Hindlimb muscle (tissue), 1 donor: ENCODE data around the gene KCNQ5. TPM values are rescaled to one million over a fixed set of nuclear protein-coding genes. Genes with fewer than 3 reads are reported as not detected.
"Not testable (repeated sequence)": the region's sequence is repeated elsewhere in the genome, so short reads cannot be mapped to it uniquely, and the experiment has no call there.

Source experiments
- DNase-seq: peaks from one replicate; pipeline ENCODE4 v3.0.0-alpha.2; 2013
- polyA plus RNA-seq: library from polyadenylated mRNA; unstranded; fragments of 120-200 nt; gene quantifications from one replicate; pipeline ENCODE4 v1.2.1, GENCODE V29; 2013; ENCODE audit not compliant: insufficient read length

The KCNQ5 gene
- polyA plus RNA-seq = 0.76 TPM

DNA sequence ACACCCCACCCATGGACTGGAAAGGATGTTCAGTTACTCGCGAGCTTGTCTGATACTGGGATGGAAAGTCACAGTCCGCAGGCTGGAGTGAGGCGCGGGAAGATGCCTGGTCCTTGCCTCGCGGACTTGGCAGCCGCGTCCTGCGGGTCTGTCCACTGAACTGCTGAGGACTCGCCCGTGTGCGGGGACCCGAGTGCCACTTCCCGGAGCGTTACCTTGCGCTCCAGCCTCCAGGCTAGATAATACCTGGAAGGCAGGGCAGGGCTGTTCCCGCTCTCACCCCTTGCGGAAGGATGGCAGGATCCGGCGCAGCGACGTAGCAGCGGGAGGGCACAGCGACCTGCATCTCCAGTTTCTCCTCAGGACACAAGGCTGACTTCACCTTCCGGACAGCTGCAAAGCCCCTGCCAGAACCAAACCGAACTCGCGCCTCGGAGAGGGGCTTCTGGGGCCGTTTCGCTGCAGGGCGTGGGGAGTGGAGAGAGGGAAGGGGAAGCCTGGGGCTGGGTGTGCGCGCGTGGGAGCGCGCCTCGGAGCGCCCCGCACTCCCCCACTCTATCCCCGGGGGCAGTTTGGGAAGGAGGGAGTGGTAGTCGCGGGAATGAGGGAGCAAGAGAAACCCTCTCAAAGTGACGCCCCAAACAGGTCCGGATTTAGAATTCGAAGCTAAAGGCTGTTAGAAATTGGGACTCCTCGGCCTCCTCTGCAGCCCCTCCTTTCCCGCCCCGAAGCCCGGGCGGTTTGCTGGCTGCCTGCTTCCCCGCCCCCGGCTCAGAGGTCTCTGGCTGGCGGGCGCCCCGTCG is at the start of gene KCNQ5:
TSS of gene KCNQ5 (plus strand) at position 774 of the 803 bp plus-strand sequence.
- no peak for DNase-seq

DNA sequence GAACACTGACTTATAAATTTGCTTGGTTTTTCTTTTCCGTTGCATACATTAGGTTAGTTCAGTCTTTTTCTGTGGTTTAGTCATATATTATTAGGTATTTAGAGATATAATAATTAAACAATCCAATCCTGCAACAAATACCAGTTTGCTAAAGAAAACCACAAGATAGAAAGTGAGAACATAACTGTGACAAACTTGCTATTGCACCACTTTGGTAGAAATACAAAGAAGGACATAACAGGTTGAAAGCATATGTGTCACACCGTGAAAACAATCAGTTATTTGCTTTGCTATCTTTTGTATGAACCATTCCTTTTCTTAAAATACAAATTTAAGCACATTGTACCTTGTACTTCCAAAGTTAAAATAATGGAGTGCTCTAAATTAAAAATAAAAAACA is 42.0 kb upstream of the KCNQ5 start:
- no peak for DNase-seq

DNA sequence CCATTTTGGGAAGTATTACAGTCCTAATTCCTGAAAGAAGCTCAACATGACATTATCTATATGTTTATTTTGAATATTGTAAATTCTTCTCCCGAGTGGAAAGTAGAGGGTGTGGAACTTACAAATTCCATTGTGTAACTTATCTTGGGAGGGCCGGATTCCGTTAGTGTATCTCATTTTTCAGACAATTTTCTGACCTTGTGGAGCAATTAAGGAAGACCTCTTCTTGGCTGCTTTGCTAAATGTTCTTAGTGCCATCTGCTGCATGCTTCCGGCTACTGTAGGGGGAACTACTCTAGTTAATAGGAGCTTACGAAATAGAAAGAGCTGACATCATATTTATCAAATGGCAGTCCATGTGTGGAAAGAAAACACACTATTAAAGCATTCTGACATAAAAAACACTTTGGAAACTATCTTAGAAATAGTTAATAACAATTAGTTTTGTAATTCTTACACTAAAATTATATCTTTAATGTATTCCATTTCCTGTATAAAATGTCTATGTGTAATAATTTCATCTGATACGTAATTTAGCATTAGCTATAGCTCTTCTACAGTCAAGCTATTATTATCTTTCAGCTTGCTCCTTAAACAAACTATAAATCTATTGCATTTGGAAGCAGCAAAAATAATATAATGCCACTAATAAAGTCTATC is 41.5 kb upstream of the KCNQ5 start:
- DNase-seq = peak; percentile 3

DNA sequence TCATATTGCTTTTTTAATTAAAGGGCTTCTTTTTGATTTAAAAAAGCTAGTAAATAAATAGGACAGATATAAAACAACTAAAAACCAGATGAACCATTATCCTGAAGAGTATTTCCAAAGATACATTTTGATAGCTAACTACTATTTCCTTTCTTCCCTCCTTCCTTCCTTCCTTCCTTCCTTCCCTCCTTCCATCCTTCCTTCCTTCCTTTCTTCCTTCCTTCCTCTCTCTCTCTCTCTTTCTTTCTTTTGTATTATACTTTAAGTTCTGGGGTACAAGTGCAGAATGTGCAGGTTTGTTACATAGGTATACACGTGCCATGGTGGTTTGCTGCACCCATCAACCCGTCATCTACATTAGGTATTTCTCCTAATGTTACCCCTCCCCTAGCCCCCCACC is 40.9 kb upstream of the KCNQ5 start:
- not testable (repeated sequence) for DNase-seq

DNA sequence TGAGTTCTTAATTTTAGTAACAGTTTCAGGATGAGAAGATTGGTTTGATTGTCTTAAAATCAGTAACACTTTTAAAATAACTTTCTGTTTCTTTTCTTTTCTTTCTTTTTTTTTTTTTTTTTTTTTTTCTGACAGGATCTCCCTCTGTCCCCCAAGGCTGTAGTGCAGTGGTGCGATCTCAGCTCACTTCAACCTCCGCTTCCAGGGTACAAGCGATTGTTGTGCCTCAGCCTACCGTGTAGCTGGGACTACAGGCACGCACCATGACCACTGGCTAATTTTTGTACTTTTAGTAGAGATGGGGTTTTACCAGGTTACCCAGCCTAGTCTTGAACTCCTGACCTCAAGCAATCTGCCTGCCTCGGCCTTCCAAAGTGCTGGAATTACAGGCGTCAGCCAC is 33.7 kb upstream of the KCNQ5 start:
- DNase-seq = no peak

DNA sequence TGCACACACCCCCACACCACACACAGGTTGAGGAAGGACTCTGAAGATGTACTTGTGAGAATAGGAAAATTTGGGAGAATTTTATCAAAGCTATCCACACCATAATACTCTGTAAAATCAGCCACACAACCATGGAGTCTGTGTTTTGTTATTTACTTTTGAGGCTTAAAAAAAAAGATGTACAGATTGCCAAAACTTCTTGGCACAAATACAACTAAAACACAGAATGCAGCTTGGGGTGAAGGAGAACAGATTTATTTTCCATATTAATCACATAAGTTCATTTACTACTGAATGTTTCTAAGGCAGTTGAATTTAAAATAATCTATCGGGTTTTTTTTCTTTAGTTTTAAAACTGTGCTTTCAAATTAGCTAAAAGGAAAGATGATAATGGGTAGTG is 32.8 kb upstream of the KCNQ5 start:
- no peak for DNase-seq

DNA sequence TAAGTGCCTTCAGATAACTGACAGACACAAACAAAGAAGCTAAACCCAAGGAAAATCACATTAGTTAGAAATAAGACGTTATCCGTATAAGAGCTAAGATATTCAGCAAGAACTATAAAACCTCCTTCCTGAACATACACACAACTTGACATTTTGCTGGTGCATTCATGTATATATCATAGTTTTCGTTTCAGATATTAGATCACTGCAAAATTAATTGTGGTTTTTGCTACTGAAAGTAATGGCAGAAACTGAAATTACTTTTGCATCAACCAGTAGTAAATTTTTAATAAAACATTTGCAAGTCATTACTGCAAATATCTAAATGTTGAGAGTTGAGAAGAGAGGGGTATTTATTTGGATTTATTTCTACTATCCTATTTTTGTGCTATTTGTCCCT is 26.1 kb upstream of the KCNQ5 start:
- no peak for DNase-seq

DNA sequence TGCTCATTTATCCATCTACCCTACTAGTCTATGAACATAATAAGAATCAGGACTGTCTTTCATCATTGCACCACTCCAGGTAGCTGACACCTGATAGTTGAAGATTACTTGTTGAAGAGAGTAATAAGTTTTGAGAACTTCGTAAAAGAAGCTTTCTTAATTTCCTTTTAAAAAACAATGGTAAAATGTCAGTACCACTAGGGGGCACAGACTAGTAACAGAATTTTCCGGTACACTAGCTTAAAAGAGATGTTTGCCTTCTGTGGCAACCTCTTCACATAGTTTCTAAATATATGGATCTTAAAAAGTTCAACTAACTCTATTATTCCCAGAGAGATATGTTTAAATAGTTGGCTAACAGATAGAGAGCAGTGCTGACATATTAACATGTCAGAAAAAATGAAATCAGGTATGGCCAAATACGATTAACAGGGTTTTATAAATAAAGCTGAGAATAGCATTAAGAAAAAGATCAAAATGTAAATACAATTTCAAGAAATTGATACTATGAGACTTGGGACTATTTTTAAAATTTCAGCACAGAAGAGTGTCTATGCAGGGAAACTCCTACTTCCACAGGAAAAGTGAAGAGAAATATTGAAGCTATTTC is 5.4 kb upstream of the KCNQ5 start:
- DNase-seq = no peak

DNA sequence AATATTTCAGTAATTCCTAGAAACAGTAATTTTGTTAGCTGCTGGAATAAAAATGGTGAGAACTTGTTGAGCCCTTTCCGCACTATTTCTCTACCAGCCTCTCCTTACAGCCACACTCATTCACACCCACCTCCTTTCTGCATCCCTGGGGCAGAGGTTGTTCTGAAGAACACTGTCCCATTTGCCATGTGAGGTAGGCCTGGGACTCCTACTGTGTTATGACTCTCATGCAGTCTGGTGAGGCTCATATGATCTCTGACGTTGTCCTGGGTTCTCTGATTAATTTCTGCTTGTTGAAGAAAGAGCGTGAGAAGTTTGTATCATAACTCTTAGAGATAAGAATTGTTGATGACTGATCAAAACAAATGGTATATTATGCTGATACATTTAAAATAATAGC is 4.1 kb upstream of the KCNQ5 start:
- DNase-seq = no peak

DNA sequence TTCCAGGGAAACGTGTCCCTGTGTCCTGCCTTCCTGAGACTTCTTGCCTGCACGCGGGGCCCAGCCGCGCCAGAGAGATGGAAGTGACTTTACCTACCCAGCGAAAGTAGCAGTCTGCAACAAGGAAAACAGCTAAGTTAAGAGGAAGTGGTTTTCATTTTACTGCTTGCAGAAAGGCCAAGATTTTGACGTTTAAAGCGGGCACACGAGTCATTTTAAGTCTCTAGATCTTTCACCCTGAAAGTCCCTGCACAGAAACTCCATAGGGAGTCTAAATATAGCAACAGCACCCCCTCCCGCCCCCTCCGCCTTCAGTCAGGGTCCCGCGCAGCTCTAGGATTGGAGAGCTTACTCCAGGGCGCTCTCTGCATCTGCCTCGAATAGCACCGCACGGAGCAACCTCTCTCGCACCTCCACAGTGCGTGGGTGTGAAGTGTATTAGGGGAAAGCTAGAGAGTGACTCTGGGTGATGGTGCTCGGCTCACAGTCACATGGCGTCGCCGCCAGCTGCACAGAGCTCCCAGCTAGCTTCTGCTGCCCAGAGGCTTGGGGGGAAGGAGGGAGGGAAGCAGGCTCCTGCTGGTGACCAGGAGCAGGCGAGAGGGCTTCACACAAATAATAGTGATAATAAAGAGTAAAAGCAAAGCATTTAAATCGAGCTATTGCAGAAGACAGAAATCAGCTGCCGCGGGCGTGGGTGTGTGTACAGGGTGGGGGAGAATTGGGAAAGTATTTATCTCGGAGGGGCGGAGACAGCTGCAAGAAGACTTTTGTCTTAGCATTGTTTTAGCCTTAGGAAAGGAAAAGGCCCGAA is 1.8 kb upstream of the KCNQ5 start:
- peak; percentile 16 for DNase-seq

DNA sequence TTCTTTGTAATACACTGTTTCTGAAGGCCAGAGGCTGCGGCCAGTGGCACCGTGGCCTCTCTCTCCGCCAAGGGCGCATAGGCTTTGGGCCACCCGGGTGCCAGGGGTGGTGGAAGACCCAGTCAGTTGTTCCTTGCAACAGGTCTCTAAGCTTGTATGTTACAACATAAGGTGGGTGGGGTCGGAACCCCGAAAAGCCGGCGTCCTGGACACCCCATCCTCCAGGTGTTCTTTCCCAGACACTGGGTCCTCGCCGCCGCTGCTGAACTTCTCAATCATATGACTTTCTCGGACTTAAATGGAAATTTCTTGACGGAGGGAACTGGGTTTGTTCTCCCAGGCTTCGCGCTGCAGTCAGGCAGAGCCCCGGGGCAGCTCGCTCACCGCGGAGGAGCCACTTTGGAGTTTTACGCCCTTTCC is 983 bp upstream of the KCNQ5 start:
- no peak for DNase-seq

DNA sequence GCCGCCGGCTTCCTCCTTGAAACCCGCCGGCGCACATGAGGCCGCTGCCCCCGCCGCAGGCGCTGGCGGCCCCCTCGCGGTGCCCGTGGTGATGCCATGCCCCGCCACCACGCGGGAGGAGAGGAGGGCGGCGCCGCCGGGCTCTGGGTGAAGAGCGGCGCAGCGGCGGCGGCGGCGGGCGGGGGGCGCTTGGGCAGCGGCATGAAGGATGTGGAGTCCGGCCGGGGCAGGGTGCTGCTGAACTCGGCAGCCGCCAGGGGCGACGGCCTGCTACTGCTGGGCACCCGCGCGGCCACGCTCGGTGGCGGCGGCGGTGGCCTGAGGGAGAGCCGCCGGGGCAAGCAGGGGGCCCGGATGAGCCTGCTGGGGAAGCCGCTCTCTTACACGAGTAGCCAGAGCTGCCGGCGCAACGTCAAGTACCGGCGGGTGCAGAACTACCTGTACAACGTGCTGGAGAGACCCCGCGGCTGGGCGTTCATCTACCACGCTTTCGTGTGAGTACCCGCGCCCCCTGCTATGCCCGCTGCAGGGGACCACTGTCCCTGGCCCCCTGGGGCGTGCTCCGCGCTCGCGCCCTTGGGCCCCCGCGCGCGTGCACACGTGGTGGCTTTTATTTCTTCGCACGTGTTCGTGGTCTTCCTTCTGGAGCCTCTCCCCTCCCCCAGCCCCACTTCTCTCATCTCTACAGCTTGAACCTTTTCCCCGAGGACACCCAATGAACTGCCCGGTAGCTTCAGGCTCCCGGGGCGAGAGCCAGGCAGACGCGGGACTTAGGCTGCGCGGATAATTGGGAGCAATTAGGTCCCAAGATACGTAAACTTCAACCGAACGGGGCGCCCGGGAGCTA is 453 bp downstream of the KCNQ5 start:
- DNase-seq = peak; percentile 19

DNA sequence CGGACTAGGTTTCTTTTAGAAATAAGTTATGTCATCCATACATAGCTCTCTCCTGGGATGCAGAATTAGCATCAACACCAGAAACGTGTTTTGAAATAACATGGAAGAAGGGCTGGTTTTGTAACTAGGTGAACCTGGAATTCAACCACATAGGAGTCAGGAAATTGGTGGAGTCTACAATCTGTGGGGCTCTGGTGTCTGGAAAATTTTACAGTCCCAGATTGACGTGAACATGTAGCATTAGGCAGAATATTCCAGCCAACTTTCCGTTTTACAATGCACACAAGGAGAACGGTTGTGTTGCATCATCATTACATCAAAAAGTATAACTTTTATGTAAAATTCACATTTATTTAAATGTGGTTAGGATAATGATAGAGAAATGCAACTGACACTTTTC is 1.9 kb downstream of the KCNQ5 start:
- DNase-seq = no peak

DNA sequence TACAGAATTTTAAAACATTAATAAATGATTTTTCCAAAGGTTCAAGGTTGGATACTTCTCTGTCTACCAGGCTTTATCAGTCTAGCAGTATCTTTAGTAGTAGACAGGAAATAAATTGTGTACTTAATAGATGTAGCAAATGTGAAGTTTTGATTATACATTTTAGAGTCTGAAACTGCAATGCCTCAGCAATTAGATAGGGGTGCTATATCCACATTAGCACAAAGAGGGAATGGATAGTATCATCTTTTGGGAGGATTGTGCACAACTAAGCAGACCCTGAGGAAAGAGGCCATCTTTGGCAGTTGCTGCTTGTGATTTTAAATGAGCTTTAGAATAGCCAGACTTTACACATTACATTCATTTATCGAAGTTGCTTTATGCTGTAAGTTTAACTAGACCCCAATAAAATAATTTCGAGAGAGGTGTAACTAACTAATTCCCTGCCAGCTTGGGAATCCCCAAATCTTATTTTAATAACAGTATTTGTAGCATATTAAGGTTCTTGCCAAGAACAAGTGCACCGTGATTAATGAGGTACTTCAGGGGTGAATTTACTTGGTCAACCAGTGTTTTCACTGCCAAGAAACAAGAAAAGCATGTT is 2.8 kb downstream of the KCNQ5 start:
- DNase-seq = no peak

DNA sequence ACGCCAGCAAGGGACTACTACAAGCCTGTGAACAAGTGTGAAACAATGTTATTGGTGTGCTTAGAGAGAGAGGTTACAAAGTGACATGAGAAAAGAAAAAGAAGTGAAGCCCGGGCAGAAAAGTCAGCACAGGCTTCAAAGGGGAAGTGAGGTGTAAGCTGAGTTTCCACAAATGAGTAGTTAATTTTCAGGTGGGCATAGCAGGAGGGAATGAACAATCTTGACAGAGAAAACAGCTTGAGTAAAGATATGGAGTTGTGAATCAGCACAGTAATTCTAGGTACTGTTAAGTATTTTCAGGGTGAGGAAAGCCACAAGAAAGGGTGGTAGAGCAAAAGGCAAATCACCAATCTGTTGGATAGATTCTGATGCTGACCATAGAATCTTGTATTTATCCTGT is 4.3 kb downstream of the KCNQ5 start:
- DNase-seq = no peak

DNA sequence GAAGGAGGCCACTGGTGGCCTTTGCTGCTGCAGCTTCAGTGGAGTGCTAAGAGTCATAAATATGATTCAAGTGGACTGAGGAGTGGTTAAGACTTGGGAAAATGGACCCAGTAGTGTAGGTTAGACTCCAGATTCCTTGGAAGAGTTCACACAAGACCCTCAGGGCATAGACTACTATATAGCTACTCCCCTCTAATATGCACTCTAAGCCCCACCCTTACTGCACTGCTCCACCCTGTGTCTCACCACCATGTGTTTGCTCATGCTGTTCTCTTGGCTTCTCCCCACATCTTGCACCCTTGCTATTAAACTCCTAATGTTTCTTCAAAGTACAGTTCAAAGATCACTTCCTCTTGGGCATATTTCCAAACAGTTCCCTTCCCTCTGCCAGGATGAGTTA is 5.7 kb downstream of the KCNQ5 start:
- no peak for DNase-seq

DNA sequence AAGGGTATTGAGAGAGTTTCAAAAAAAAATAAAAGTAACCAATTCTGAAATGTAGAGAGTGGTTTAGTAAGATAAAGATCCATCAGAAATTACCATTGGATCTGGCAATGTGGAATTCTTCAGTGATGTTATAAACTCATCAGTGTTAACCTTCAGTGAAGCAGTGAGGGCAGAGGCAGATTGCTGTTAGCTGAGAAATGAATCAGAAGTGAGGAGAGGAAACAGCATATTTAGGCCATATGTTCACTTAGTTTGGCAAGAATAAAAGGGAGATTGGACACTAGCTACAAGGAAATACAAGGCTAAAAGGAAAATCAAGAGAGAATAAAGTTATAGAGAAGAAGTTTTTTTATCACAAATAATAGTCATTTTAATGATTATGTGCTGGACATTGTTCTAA is 9.6 kb downstream of the KCNQ5 start:
- DNase-seq = no peak

DNA sequence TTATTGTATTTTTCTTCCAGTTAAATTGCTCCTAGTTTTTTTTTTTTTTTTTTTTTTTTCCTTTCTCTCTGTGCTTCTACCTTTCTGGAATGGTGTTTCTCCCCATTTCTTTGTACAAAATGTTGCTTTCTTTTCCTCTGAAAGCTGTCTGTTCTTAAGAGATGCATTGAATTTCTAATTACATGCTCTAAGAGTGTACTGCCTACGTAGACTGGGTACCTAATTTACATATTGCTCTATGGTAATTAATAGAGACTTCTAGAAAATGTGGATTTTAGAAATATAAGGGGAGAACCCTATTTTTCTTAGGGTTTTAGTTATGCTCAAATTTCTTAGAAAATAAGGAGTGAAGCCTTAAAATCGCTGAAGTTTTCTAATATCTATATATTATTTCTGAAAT is 13.8 kb downstream of the KCNQ5 start:
- no peak for DNase-seq

DNA sequence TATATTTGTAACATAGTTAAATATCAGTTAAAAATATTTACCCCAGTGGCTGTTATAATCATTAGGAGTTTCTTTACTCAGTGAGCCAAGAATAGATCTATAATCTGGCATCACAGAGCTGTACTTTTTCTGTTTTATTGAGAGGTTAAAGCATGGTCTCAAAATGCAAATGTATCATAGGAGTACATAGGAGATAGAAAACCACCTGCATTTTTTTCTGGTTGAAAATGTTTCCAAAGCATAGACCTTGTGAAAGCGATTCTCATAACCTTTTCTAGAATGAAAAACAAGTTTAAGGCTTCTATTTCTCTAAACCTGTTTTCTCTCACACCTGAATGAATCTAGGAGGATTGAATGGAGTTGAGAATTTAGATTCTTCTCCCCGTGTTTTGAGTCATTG is 14.4 kb downstream of the KCNQ5 start:
- DNase-seq = no peak

DNA sequence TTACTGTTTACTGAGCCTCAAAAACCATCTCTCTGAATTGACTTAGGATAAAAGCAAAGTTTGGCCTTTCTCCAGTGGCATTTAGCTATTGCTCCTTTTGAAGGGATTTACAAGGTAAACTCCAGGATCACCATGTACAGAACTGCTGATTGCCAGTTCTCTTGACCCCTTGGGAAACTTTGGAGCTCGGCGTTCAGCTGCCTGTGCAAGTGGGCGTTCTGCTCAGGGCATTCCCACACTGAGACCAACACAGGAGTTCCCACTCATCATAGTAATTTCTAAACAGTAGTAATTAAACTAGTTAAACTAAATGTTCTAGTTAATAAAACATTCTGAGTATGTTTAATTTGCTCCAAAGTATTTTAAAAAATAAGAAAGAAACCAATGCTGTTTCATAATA is 14.9 kb downstream of the KCNQ5 start:
- no peak for DNase-seq

DNA sequence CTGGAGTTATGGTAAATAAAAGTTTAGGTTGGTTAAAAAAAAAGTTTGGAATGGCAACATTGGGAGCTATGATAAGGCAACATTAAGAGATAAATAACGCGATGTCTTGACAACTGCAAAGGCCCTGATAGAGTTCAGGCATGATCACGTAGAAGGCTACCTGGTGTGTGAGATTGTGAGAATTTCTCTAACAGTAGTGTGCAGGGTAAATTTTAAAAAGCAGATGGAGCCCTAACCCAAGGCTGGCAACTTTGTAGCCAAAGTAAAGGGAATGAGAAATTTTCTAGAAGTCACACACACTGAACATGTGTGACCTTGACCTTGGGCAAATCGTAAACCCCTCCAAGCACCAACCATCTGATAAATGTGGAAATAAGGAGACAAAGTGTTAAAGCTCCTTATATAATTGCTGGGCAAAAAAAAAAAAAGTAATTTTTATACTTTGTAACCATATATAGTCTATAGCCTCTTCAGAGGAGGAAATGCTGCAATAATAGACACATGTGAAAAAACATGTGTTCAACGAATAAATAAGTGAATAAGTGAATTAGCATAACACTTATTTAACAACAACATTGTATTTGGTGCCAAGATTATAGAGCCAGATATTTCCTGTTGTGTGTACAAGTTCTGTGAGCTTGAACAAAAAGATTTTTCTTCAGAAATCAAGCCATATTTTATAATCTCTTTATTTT is 18.2 kb downstream of the KCNQ5 start:
- DNase-seq = no peak
